ENCODE data around the gene LRRC51.

DNA sequence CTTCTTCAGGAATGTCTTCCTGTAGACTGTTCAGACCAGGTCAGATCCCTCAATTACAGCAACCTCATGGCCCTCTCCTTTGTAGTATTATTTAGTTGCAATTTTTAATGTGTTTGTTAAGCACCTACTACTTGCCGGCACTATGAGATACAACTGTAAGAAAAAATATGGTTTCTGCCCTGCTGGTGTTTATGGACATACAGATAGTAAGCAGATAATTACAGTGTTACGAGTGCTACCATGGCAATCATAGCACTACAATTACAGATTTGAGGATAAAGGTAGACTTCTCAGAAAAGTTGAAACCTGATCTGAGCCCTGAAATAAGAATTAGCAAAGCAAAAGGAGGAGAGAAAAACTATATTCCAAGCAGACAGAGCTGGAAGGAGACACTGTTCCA, 2.8 kb downstream of the LRRC51 start:
- TF ChIP-seq, protein P1, sequence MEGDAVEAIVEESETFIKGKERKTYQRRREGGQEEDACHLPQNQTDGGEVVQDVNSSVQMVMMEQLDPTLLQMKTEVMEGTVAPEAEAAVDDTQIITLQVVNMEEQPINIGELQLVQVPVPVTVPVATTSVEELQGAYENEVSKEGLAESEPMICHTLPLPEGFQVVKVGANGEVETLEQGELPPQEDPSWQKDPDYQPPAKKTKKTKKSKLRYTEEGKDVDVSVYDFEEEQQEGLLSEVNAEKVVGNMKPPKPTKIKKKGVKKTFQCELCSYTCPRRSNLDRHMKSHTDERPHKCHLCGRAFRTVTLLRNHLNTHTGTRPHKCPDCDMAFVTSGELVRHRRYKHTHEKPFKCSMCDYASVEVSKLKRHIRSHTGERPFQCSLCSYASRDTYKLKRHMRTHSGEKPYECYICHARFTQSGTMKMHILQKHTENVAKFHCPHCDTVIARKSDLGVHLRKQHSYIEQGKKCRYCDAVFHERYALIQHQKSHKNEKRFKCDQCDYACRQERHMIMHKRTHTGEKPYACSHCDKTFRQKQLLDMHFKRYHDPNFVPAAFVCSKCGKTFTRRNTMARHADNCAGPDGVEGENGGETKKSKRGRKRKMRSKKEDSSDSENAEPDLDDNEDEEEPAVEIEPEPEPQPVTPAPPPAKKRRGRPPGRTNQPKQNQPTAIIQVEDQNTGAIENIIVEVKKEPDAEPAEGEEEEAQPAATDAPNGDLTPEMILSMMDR (IDR thresholded peaks at IDR 0.05; ENCODE audit: insufficient read depth, low read depth, low read length) = no peak
- TF ChIP-seq EZH2 (IDR thresholded peaks at IDR 0.05; ENCODE audit: insufficient read depth, low read length) = no peak
